GM10266 (cell line): ENCODE results near the gene SERPINB4.
"Not testable (repeated sequence)": the region's sequence is repeated elsewhere in the genome, so short reads cannot be mapped to it uniquely, and the experiment has no call there.

Experiments used
- DNase-seq: peaks from one replicate; pipeline ENCODE4 v3.0.0; 2012; ENCODE audit errors: extremely low spot score
- TF ChIP-seq, protein P1 (sequence below): IDR thresholded peaks from 2 replicates; pipeline ENCODE4 v1.5.1; 2012; ENCODE audit warnings: mild to moderate bottlenecking, low read depth; ENCODE audit not compliant: control insufficient read depth, insufficient read depth; ENCODE audit errors: missing control alignments

The SERPINB4 gene

DNA sequence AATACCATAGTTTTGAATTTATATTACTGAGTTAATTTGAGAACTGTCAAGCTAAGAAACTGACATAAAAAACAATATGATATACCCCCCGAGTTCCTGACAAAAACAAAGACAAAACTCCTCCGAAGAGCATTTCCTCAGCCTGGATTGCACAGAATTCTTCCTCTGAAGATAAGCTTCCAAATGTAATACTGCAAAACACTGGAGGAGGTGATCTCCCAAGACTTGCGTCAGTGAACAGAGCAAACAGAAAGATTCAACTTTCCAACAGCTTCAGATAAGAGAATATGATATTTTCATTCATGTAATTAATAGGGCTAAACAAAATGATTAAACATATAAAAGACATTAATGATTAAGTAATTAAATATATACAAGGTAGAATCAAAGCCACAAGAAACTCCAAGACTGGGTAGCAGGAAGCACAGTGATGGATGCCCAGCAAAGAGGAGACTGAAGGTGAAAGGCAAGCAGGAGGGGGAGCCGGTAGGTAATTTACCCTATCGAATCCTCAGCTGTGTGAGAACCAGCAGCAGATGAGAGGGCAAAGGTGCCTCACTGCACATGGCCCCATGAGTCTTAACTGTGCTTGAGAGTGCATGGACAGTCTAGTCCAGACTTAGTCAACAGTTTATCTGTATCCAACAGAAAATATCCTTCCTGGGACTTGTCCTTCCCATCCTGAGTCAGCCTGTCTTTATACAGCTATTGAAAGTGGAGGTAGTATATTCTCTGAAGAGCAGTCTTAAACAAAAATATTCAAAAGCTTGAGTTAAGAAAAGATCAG lies 36.0 kb upstream of the SERPINB4 start:
- DNase-seq, result no peak
- TF ChIP-seq, protein P1, sequence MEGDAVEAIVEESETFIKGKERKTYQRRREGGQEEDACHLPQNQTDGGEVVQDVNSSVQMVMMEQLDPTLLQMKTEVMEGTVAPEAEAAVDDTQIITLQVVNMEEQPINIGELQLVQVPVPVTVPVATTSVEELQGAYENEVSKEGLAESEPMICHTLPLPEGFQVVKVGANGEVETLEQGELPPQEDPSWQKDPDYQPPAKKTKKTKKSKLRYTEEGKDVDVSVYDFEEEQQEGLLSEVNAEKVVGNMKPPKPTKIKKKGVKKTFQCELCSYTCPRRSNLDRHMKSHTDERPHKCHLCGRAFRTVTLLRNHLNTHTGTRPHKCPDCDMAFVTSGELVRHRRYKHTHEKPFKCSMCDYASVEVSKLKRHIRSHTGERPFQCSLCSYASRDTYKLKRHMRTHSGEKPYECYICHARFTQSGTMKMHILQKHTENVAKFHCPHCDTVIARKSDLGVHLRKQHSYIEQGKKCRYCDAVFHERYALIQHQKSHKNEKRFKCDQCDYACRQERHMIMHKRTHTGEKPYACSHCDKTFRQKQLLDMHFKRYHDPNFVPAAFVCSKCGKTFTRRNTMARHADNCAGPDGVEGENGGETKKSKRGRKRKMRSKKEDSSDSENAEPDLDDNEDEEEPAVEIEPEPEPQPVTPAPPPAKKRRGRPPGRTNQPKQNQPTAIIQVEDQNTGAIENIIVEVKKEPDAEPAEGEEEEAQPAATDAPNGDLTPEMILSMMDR, result no peak

DNA sequence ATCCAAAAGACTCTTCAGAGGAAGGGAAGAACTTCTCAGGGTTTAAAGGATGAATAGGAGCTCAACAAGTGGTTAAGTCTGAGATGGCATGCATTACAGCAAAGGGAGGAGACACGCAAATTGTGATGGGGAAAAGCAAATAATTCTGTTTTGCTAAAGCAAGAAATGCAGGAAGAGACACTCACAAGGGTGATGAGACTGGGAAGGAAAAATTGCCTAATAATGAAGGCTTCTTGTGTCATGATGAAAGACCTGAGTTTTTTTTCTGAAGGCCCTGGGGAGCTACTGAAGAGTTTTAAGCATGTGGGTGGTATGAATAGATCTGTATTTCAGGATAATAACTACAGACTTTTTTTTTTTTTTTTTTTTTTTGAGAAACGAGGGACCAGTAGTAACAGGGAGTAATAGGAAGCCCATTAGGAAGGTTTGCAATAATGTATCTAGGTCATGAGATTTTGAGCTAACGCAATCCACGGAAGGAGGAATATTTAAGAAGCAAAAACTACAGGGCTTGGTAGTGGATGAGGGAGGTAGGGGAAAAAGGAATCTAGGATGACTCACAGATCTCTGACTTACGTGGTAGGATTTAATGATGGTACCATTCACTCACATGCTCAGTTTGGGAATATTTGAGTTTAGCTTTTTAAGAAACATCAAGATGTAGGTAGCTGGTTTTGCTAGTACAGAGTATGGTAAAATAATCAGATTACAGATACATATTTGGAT lies 33.6 kb upstream of the SERPINB4 start:
- TF ChIP-seq, protein P1, result no peak
- DNase-seq, result no peak

DNA sequence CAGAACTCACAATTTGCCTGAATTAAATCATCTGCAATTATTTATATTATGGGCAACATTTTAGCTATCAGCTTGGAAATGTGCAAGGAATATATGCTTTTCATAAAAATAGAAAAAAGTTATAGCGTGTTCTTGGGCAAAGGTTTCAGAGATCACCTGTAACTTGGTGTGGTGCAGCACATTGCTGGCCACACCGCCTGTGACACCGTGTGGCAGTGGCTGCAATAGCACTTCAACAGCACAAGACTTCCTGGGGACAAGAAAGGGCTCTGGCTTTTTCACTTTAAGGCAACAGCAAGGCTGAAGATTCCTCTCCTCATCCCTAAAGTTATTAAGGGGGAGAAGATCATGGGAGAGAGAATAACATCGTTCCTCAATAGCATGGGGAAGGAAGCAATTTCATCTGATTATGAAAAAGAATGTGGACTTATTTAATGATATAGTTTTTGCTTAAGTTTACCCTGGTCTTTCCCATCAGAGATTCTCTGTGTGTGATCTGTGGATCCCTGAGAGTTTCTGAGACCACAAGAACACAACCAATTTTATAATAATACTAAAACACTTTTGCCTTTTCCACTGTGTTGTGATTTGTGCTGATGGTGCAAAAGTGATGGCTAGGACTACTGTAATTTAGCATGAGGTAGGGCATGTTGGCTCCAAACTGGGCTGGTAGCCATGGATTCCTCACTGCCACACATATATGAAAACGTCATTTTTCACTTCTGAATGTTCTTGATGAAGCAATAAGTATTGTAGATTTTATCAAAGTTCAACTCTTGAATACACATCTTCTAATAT lies 32.7 kb upstream of the SERPINB4 start:
- TF ChIP-seq, protein P1, result peak; percentile 55

DNA sequence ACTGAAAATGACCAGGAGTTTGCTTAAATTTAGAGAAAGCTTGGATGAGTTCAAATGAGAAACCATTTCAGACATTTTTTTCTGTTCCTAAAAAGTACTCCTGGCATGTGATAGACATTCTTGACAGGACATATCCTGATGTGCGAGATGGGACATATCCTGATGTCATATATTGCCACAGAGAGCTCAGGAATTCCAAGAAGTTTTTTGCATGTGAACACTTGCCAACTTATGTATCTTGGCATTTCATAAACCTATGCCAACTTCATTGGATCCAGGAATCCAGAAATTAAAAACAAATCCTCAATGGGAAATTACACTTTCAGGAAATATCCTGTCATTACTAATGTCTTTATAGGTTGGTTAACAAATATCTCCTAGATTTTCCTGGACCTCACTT lies 20.5 kb upstream of the SERPINB4 start:
- DNase-seq, result no peak
- TF ChIP-seq, protein P1, result no peak

More for the DNA sequence above, 32.7 kb upstream of the SERPINB4 start:
- DNase-seq, result peak; percentile 17

DNA sequence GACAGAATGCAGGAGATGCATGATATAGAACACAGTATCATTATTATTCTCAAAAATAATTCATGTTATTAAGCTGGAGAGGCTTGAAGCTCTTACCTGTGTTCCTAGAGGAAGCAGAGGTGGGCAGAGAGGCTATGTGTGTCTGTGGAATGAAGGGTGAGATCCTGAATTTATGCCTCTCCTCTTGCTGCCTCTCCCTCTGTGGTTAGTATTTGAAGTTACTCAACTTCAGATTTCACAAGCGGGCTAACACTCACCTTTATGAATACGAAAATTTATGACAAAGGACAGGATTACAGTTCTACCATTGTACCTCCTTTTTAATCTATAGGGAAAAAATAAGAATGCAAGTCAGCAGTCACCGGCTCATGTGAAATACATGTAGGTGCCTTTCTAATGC lies 17.7 kb upstream of the SERPINB4 start, which contains the start of gene SERPINB3:
SERPINB3 (minus strand) TSS at position 144 of the 400 bp plus-strand sequence. CDS start 677 bp downstream, outside the sequence.
- DNase-seq, result not testable (repeated sequence)

DNA sequence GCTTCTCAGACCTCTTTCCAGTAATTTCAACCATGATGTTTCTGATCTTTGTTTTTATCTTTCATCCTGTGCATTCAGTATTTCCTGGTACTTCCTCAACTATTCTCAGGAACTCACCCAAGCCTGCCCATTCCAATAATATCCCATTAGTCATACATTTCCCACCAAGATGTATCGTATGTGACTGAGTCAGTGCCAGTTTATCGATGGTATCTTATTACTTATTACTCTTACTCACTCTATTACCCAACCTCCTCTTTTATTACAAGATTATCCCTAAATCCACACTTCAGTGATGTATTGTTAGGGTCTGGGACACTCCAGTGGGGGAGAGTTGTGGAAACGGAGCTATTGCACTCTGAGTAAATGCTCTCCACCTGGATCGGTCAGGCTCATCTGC lies 14.9 kb upstream of the SERPINB4 start:
- DNase-seq, result not testable (repeated sequence)

DNA sequence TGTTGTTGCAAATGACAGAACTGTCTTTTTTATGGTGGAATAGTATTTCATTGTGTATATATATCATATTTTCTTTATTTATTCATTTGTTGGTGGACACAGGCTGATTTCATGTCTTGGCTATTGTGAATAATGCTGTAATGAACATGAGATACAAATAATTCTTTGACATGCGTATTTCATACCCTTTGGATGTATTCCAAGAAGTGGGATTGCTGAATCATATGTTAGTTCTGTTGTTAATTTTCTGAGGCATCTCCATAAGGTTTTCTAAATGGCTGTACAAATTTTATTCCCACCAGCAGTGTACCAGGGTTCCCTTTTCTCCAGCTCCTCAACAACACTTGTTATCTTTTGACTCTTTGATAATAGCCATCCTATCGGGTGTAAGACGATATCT lies 6.2 kb upstream of the SERPINB4 start:
- DNase-seq, result not testable (repeated sequence)

DNA sequence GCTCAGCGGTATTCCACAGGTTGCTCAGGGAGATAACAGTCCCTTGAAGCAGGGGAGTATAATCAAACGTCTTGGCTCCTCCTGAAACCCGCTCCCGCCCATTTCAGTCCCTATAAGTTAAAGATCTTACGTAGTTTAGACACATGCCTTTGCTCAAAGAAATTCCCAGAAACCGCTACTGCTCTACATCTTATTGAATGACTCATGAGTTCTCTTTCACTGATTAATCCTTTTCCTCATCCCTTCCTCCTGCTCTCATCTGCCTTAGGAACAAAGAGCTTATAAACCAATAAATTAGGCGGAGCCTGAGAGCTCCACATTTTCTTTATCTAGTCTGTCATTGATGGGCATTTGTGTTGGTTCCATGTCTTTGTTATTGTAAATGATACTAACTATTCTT lies 4.2 kb upstream of the SERPINB4 start:
- TF ChIP-seq, protein P1, result no peak
- DNase-seq, result no peak
